GM12801 (cell line): ENCODE results near the gene REC114.

ENCODE experiments used
- CTCF ChIP-seq: IDR thresholded peaks from one replicate; pipeline ENCODE4 v1.5.1; 2011; ENCODE audit warnings: control low read depth; ENCODE audit not compliant: insufficient read length; ENCODE audit errors: extremely low read depth

REC114 gene

GRCh38 chr15:73567020-73567419 lies 124.1 kb downstream of the REC114 start:
- no peak for TF ChIP-seq CTCF

- TF ChIP-seq CTCF: no peak
Observed at GRCh38 chr15:73568564-73569280, 125.8 kb downstream of the REC114 start.

- TF ChIP-seq CTCF: no peak
Observed at GRCh38 chr15:73569361-73569760, 126.4 kb downstream of the REC114 start.

- no peak for TF ChIP-seq CTCF
Observed at GRCh38 chr15:73570355-73571032, 127.5 kb downstream of the REC114 start.

- no peak for TF ChIP-seq CTCF
Observed at GRCh38 chr15:73571346-73571745, 128.4 kb downstream of the REC114 start.

- no peak for TF ChIP-seq CTCF
Observed at GRCh38 chr15:73572296-73572695, 129.3 kb downstream of the REC114 start.

- TF ChIP-seq CTCF: no peak
Observed at GRCh38 chr15:73573037-73573436, 130.1 kb downstream of the REC114 start.
